Calu3 (cell line): ENCODE data around the gene CRTAC1. TPM values are rescaled to one million over a fixed set of nuclear protein-coding genes. Genes with fewer than 3 reads are reported as not detected.

Experiments used
- BruUV-seq: library from RNA; stranded (reverse); fragments of 400-500 nt; replicated peaks from 2 replicates; lab custom pipeline; 2021; lab: Mats Ljungman, UMichigan
- CTCF ChIA-PET: fragments of 300-600 bp; sonication (Branson Sonifier 250); formaldehyde crosslinking; loops from one replicate; lab custom pipeline; 2022; ENCODE audit warnings: antibody characterized with exemption; lab: Charles Lee
- DNase-seq: peaks from one replicate; pipeline ENCODE4 v3.0.0; 2022
- H3K27ac Mint-ChIP-seq: one replicate; pipeline ENCODE4 v1.8.0; 2022; ENCODE audit warnings: mixed read lengths; ENCODE audit not compliant: unreplicated experiment
- H3K27me3 Mint-ChIP-seq: one replicate; pipeline ENCODE4 v1.8.0; 2022; ENCODE audit warnings: mixed read lengths; ENCODE audit not compliant: unreplicated experiment
- H3K36me3 Mint-ChIP-seq: one replicate; pipeline ENCODE4 v1.8.0; 2022; ENCODE audit warnings: mild to moderate bottlenecking, moderate library complexity, mixed read lengths; ENCODE audit not compliant: insufficient read depth, unreplicated experiment
- H3K4me1 Mint-ChIP-seq: one replicate; pipeline ENCODE4 v1.8.0; 2022; ENCODE audit warnings: mild to moderate bottlenecking, low read depth, mixed read lengths; ENCODE audit not compliant: unreplicated experiment
- H3K4me3 Mint-ChIP-seq: one replicate; pipeline ENCODE4 v1.8.0; 2022; ENCODE audit warnings: mild to moderate bottlenecking, low read depth, moderate library complexity, mixed read lengths; ENCODE audit not compliant: unreplicated experiment
- H3K9me3 Mint-ChIP-seq: one replicate; pipeline ENCODE4 v1.8.0; 2022; ENCODE audit warnings: low read depth, mixed read lengths; ENCODE audit not compliant: unreplicated experiment
- intact Hi-C: fragments of 100-400 bp; cut with micrococcal nuclease; formaldehyde crosslinking; loops from one replicate; pipeline ENCODE4 v1.10.0; 2022; ENCODE audit not compliant: unreplicated experiment
- total RNA-seq: library from RNA; stranded (reverse); gene quantifications from 2 replicates; pipeline ENCODE4 v1.2.3, GENCODE V29; 2022
- TF ChIP-seq, protein P1 (sequence below): fragments of 200-600 bp; IDR thresholded peaks from one replicate; pipeline ENCODE4 v1.8.0; 2022; ENCODE audit warnings: antibody characterized with exemption; ENCODE audit not compliant: unreplicated experiment

Gene CRTAC1
- total RNA-seq, 1 experiment from 2014 or later = not detected

DNA sequence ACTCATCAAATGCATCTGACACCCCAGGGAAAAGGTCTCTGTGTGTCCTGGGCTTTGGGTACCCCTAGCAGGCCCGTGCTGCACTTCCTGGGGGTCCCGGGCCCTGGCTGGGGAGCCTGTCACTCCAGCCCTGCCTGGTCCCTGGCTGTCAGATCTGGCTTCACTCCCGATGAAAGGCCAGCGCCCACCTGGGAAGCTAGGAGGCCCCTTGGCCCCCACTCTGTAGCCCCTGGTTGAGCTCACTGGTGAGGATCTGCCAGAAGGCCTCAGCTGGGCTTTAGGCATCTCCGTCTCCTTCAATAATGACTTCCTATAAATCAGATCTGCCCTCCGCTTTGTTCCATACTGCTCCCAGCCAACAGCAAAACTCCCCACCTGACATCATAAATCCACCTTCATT, 116.8 kb downstream of the CRTAC1 start:
- Mint-ChIP-seq H3K4me1 (no peaks in the 10 kb centered on the region), H3K36me3 (peaks cover 4% of the 10 kb centered on the region), H3K4me3 (no peak overlapping the region), H3K9me3 (no peaks in the 10 kb centered on the region), H3K27me3 (peaks cover 47% of the 10 kb centered on the region), H3K27ac (no peak overlapping the region)
- DNase-seq = no peak
- intact Hi-C loops = loop anchor here (1.0 kb wide), 1 partner anchor 128 kb away; no protein-coding TSS in a partner anchor
- TF ChIP-seq, protein P1, sequence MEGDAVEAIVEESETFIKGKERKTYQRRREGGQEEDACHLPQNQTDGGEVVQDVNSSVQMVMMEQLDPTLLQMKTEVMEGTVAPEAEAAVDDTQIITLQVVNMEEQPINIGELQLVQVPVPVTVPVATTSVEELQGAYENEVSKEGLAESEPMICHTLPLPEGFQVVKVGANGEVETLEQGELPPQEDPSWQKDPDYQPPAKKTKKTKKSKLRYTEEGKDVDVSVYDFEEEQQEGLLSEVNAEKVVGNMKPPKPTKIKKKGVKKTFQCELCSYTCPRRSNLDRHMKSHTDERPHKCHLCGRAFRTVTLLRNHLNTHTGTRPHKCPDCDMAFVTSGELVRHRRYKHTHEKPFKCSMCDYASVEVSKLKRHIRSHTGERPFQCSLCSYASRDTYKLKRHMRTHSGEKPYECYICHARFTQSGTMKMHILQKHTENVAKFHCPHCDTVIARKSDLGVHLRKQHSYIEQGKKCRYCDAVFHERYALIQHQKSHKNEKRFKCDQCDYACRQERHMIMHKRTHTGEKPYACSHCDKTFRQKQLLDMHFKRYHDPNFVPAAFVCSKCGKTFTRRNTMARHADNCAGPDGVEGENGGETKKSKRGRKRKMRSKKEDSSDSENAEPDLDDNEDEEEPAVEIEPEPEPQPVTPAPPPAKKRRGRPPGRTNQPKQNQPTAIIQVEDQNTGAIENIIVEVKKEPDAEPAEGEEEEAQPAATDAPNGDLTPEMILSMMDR = no peak
- no TSS peak for BruUV-seq
- CTCF ChIA-PET = interaction anchor here (0.6 kb wide), 1 partner anchor 48 kb away, joined by 5 read pairs; no protein-coding TSS in a partner anchor

DNA sequence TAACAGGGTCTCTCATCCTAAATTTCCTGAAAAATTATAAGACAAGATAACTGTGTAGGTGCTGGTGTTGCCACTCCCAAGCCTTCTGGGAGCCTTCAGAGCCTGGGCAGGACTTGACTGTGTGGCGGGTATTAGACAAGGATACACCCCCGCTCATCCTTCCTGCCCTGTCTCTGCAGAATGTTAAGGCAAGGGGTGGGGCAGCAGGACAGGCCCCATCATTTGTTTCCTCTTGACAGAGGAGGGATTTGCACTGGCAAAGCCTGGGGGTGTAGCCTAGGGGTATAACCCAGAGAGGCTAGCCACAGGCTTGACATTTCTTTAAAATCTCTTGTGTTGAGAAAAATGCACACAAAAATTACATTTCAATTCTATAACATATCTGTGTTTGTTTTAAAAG, 117.2 kb downstream of the CRTAC1 start:
- intact Hi-C loops = no loop called here

GRCh38 chr10:97911217-97911616, 119.2 kb downstream of the CRTAC1 start:
- CTCF ChIA-PET = no interaction called here
- Mint-ChIP-seq H3K4me1 (no peaks in the 10 kb centered on the region), H3K4me3 (no peak overlapping the region), H3K36me3 (peaks cover 4% of the 10 kb centered on the region), H3K27ac (no peak overlapping the region), H3K27me3 (peaks cover 38% of the 10 kb centered on the region), H3K9me3 (no peaks in the 10 kb centered on the region)
- no peak for DNase-seq
- TF ChIP-seq, protein P1 = no peak
- intact Hi-C loops = no loop called here
- no TSS peak for BruUV-seq

More for the DNA sequence above, 117.2 kb downstream of the CRTAC1 start:
- Mint-ChIP-seq H3K4me3 (no peak overlapping the region), H3K27ac (no peak overlapping the region), H3K9me3 (no peaks in the 10 kb centered on the region), H3K36me3 (peaks cover 4% of the 10 kb centered on the region), H3K4me1 (no peaks in the 10 kb centered on the region), H3K27me3 (peaks cover 43% of the 10 kb centered on the region)
- no peak for DNase-seq
- no TSS peak for BruUV-seq
- TF ChIP-seq, protein P1 = no peak
- CTCF ChIA-PET = interaction anchor here (0.6 kb wide), 1 partner anchor 48 kb away, joined by 5 read pairs; no protein-coding TSS in a partner anchor

GRCh38 chr10:97910661-97911060, 119.8 kb downstream of the CRTAC1 start:
- no peak overlapping the region for H3K4me3 Mint-ChIP-seq
- CTCF ChIA-PET = interaction anchor here (0.5 to 1.5 kb wide), 2 partner anchors 131 to 132 kb away, joined by 3 read pairs; no protein-coding TSS in a partner anchor
- DNase-seq = no peak
- no peaks in the 10 kb centered on the region for H3K4me1 Mint-ChIP-seq
- H3K27me3 Mint-ChIP-seq = peaks cover 38% of the 10 kb centered on the region
- TF ChIP-seq, protein P1 = no peak
- peaks cover 4% of the 10 kb centered on the region for H3K36me3 Mint-ChIP-seq
- H3K27ac Mint-ChIP-seq = no peak overlapping the region
- intact Hi-C loops = no loop called here
- BruUV-seq = no TSS peak
- H3K9me3 Mint-ChIP-seq = no peaks in the 10 kb centered on the region
